GM12865 (cell line): ENCODE measurements around the gene PCK2.
A peak's percentile ranks its signal among the peaks of the same experiment; 100 is the strongest.

ENCODE experiments used
- DNase-seq: peaks from one replicate; pipeline ENCODE4 v3.0.0; 2010; ENCODE audit warnings: low read depth
- H3K4me3 ChIP-seq: 2 replicates; pipeline ENCODE4 v1.5.1; 2011; ENCODE audit warnings: mild to moderate bottlenecking, low read depth, low read length, control low read depth
- TF ChIP-seq, protein P1 (sequence below): IDR thresholded peaks from 2 replicates; pipeline ENCODE4 v1.5.1; 2011; ENCODE audit warnings: low read length, control low read depth, low read depth, inconsistent platforms; ENCODE audit not compliant: insufficient read depth; ENCODE audit errors: missing control alignments

PCK2 gene

DNA sequence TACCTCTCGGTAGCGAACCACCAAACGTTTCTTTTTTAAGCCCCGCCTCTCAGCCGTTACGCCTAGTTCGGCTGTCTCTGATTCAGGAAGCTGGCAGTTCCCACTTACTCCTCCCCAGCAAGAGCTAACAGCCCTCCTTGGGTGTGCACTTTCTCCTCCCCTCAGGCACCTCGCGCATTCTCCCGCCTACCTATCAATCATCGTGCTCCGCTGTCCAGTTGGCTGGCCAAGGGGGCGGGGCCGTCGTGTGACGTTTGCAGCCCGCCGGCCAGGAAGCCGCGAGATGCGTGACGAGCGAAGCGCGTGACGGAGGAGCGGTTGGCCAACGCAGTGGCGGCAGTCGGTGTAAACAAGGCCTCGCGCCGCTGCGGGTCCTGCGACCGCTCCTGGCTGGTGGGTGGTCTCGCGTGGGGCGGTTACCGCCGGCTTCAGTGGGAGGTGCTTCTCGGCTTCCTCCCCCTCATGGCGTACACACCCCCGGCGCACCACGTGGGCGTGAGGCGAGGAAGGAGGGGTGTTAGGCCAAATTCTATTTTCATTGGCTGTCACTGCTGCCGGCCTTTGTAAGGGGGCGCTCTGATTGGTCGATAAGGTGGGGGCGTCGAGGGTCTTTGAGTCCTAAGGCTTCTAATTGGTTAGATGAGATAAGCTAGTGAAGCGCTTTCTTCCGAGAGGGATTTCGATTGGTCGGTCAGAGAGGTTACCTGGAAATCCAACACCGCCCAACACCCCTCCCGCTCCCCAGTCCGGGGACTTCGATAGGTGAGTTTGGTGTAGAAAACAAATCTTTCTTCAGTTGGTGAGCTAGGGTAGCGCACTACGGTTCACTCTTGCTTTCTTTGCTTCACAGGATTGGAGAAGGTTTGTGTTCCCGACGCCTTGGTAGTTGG is 20.7 kb downstream of the PCK2 start, which contains the start of the genes DCAF11 and NRL:
Gene DCAF11, plus strand, starts transcription at position 246 of the 890 bp plus-strand sequence. CDS start 818 bp downstream, outside the sequence.
Gene NRL, minus strand, starts transcription at position 418 of the 890 bp plus-strand sequence. CDS start 32,101 bp downstream, outside the sequence.
- H3K4me3 ChIP-seq = peak within 1 kb of the TSS; percentile 90
- peak; percentile 100 for DNase-seq
- TF ChIP-seq, protein P1, sequence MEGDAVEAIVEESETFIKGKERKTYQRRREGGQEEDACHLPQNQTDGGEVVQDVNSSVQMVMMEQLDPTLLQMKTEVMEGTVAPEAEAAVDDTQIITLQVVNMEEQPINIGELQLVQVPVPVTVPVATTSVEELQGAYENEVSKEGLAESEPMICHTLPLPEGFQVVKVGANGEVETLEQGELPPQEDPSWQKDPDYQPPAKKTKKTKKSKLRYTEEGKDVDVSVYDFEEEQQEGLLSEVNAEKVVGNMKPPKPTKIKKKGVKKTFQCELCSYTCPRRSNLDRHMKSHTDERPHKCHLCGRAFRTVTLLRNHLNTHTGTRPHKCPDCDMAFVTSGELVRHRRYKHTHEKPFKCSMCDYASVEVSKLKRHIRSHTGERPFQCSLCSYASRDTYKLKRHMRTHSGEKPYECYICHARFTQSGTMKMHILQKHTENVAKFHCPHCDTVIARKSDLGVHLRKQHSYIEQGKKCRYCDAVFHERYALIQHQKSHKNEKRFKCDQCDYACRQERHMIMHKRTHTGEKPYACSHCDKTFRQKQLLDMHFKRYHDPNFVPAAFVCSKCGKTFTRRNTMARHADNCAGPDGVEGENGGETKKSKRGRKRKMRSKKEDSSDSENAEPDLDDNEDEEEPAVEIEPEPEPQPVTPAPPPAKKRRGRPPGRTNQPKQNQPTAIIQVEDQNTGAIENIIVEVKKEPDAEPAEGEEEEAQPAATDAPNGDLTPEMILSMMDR = no peak

DNA sequence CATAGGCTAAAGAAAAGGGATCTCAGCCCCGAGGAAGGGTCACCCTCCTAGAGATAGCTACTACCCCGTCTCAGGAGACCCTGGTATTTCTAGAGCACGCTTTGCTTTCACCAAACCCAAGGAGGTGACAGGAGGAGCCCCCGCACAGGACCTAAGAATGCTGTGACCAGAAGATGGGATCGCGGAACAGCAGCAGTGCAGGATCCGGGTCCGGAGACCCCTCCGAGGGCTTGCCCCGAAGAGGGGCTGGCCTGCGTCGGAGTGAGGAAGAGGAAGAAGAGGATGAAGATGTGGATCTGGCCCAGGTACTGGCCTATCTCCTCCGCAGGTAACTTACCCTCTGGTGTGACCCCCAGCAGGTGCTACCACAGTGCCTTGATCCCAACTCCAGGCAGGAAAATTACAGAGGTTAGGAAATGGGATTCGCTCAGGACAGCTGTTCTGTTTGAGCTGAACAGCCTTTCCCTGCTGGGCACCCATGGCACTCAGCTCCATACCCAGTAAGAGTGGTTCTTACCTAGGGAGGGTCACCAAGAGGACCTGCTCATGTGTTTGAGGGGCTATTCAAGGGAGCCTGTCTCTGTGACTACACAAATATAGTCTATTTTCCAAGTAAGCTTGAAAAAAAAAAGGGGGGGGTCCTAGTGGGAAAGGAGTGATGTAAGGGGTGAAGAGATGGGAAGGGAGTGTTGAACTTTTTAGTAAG is 21.5 kb downstream of the PCK2 start:
- TF ChIP-seq, protein P1 = no peak
- no peak for DNase-seq
- peak overlapping the region; percentile 90 for H3K4me3 ChIP-seq

DNA sequence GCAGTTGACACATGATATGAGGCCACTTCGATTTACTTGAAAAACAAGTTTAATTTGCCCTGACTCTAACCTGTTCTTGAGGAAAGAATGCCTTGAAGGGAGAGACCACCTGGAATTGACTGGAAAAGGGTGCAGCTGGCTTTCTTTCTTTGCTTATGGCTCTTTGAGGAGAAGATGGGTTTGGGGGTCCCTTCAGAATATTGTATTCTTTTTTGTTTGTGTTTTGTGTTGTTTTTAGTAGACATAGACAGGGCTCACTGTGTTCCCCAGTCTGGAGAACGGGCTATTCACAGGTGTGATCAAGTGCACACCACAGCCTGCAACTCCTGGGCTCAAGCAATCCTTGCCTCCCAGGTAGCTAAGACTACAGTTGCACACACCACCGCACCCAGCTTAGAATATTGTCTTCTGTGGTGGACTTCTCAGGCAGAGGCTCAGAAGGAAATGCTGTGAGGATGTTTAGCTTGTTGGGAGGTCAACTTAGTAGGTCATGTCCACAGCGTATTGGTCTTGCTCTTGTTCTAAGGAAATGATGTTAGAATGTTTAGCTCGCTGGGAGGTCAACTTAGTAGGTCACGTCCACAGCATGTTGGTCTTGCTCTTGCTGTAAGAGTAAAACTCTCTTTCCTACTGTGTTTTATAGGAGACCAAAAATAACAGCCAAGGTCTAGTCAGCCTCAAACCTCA is 22.2 kb downstream of the PCK2 start:
- peak overlapping the region; percentile 90 for H3K4me3 ChIP-seq
- no peak for DNase-seq
- TF ChIP-seq, protein P1 = no peak

DNA sequence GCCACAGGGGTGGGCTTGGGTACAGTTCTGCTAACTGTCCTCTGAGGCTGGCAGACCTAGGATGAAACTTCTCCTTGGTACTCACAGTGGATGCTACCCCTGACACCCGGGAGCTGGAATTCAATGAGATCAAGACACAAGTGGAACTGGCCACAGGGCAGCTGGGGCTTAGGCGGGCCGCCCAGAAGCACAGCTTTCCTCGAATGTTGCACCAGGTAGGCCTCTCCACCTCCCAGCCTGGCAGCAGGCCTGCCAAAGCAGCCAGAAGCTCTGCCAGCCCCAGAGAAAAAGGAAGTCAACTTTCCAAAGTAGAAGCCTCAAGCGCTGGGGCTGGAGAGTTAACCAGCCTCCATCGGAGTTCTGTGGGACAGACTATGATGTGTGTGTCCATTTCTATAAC is 23.1 kb downstream of the PCK2 start:
- DNase-seq = no peak
- no peak overlapping the region for H3K4me3 ChIP-seq
- TF ChIP-seq, protein P1 = no peak

DNA sequence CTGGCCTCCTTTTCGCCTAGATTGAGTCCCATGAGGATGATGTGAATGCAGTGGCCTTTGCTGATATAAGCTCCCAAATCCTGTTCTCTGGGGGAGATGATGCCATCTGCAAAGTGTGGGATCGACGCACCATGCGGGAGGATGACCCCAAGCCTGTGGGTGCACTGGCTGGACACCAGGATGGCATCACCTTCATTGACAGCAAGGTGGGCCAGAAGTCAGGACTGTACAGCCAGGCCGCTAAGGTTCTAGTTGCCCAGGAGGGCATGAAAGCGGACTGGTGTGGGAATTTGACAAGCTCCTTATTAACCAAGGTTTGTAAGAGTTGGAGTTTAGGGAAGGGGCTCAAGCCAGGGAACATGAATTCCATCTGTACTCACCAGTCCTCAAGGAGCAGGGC is 25.6 kb downstream of the PCK2 start:
- H3K4me3 ChIP-seq = no peak overlapping the region
- DNase-seq = no peak
- TF ChIP-seq, protein P1 = no peak

DNA sequence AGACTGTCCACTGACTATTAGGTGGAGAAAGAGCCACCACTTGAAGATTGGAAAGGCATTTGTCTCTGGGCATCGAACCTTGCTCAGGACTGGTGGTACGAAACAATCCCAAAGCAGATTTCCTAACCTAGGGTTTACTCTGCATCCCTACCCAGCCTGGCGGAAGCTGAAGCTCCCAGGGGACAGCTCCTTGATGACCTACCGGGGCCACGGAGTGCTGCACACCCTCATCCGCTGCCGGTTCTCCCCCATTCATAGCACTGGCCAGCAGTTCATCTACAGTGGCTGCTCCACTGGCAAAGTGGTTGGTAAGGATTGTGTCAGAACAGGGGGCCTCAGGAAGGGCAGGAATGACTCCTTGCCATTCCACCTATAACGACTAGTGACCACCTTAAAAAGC is 27.1 kb downstream of the PCK2 start:
- no peak for DNase-seq
- TF ChIP-seq, protein P1 = no peak
- no peak overlapping the region for H3K4me3 ChIP-seq
